Activated CD4-positive, alpha-beta T cell treated with anti-CD3 and anti-CD28 coated beads, Interleukin-2, Interleukin-4, amounts not matched to agents 100 ng/mL and 50 ng/mL, durations not matched to agents 16 hours and 8 hours (primary cell): ENCODE results near the gene ANKRD33B.
"Not testable (repeated sequence)": the region's sequence is repeated elsewhere in the genome, so short reads cannot be mapped to it uniquely, and the experiment has no call there.

Experiments used
- DNase-seq: peaks from one replicate; pipeline ENCODE4 v3.0.0-alpha.2; 2020; ENCODE audit warnings: low spot score

Gene ANKRD33B

GRCh38 chr5:10537624-10538023 lies 26.2 kb upstream of the ANKRD33B start:
- DNase-seq: no peak

- DNase-seq: no peak
Observed at GRCh38 chr5:10538103-10538788, 25.6 kb upstream of the ANKRD33B start.

- no peak for DNase-seq
Observed at GRCh38 chr5:10538789-10539686, 24.8 kb upstream of the ANKRD33B start.

GRCh38 chr5:10539687-10539998 lies 24.2 kb upstream of the ANKRD33B start:
- no peak for DNase-seq

GRCh38 chr5:10540036-10540544 lies 23.8 kb upstream of the ANKRD33B start:
- no peak for DNase-seq

GRCh38 chr5:10540951-10541646 lies 22.8 kb upstream of the ANKRD33B start:
- no peak for DNase-seq

- no peak for DNase-seq
Observed at GRCh38 chr5:10542055-10542550, 21.8 kb upstream of the ANKRD33B start.

- DNase-seq: no peak
Observed at GRCh38 chr5:10543585-10544040, 20.3 kb upstream of the ANKRD33B start.

GRCh38 chr5:10545084-10545483 lies 18.8 kb upstream of the ANKRD33B start:
- DNase-seq: no peak

GRCh38 chr5:10546186-10546585 lies 17.7 kb upstream of the ANKRD33B start:
- DNase-seq: no peak

GRCh38 chr5:10548418-10549122 lies 15.3 kb upstream of the ANKRD33B start:
- no peak for DNase-seq

GRCh38 chr5:10549123-10549514 lies 14.8 kb upstream of the ANKRD33B start:
- DNase-seq: not testable (repeated sequence)

- no peak for DNase-seq
Observed at GRCh38 chr5:10550222-10550995, 13.5 kb upstream of the ANKRD33B start.

GRCh38 chr5:10551782-10552138 lies 12.1 kb upstream of the ANKRD33B start:
- no peak for DNase-seq

GRCh38 chr5:10552183-10553143 lies 11.4 kb upstream of the ANKRD33B start:
- DNase-seq: no peak

GRCh38 chr5:10553476-10553875 lies 10.4 kb upstream of the ANKRD33B start:
- DNase-seq: no peak

- DNase-seq: no peak
Observed at GRCh38 chr5:10555277-10555684, 8.6 kb upstream of the ANKRD33B start.

- DNase-seq: no peak
Observed at GRCh38 chr5:10556289-10556807, 7.5 kb upstream of the ANKRD33B start.

- DNase-seq: no peak
Observed at GRCh38 chr5:10556893-10557746, 6.8 kb upstream of the ANKRD33B start.
